RPMI8226 (cell line): ENCODE data around the gene OR2F1.

Experiments used
- DNase-seq: peaks from one replicate; pipeline ENCODE4 v3.0.0-alpha.2; 2015

Gene OR2F1

GRCh38 chr7:143954544-143954943 is at the start of gene OR2F1:
TSS of gene OR2F1 (plus strand) at chr7:143954844. CDS start at chr7:143959971, 5,127 bp downstream.
- no peak for DNase-seq

- DNase-seq = no peak
Observed at GRCh38 chr7:143905509-143905908, 49.1 kb upstream of the OR2F1 start.

- no peak for DNase-seq
Observed at GRCh38 chr7:143906151-143906550, 48.5 kb upstream of the OR2F1 start.

GRCh38 chr7:143906895-143907294 is 47.7 kb upstream of the OR2F1 start:
- DNase-seq = no peak

GRCh38 chr7:143908120-143908519 is 46.5 kb upstream of the OR2F1 start:
- DNase-seq = no peak

- DNase-seq = no peak
Observed at GRCh38 chr7:143909863-143910262, 44.8 kb upstream of the OR2F1 start.

- no peak for DNase-seq
Observed at GRCh38 chr7:143910473-143911248, 44.0 kb upstream of the OR2F1 start.

GRCh38 chr7:143913945-143914615 is 40.6 kb upstream of the OR2F1 start:
- DNase-seq = no peak

GRCh38 chr7:143914938-143915652 is 39.5 kb upstream of the OR2F1 start:
- DNase-seq = no peak

- DNase-seq = no peak
Observed at GRCh38 chr7:143924851-143925250, 29.8 kb upstream of the OR2F1 start.

GRCh38 chr7:143929224-143929920 is 25.3 kb upstream of the OR2F1 start:
- DNase-seq = no peak

- no peak for DNase-seq
Observed at GRCh38 chr7:143931739-143932138, 22.9 kb upstream of the OR2F1 start.

- no peak for DNase-seq
Observed at GRCh38 chr7:143934526-143935325, 19.9 kb upstream of the OR2F1 start, which contains the start of gene OR2F2. TSS of gene OR2F2 (plus strand) at chr7:143935233. CDS start at chr7:143935233, 0 bp downstream.

- no peak for DNase-seq
Observed at GRCh38 chr7:143936087-143937009, 18.3 kb upstream of the OR2F1 start.

- no peak for DNase-seq
Observed at GRCh38 chr7:143938379-143939243, 16.0 kb upstream of the OR2F1 start.

- DNase-seq = no peak
Observed at GRCh38 chr7:143945423-143945822, 9.2 kb upstream of the OR2F1 start.

- no peak for DNase-seq
Observed at GRCh38 chr7:143947111-143947510, 7.5 kb upstream of the OR2F1 start.

- DNase-seq = no peak
Observed at GRCh38 chr7:143948733-143949132, 5.9 kb upstream of the OR2F1 start.

- no peak for DNase-seq
Observed at GRCh38 chr7:143953421-143953820, 1.2 kb upstream of the OR2F1 start.

GRCh38 chr7:143954135-143954534 is 509 bp upstream of the OR2F1 start:
- DNase-seq = no peak
